Mucosa of rectum (tissue), 2 donors: ENCODE results near the gene GPR65.

ENCODE experiments used
- H3K27ac ChIP-seq, 2 donors: one replicate each; pipeline ENCODE4 v1.7.0; 2013; ENCODE audit warnings: inconsistent platforms in 2 of 2, low read depth in 2 of 2, low read length in 2 of 2
- H3K27me3 ChIP-seq, 2 donors: one replicate each; pipeline ENCODE4 v1.7.0; 2013; ENCODE audit warnings: low read length in 2 of 2; ENCODE audit not compliant: control insufficient read depth in 2 of 2, insufficient read depth in 2 of 2
- H3K36me3 ChIP-seq, 2 donors: one replicate each; pipeline ENCODE4 v1.7.0; 2013; ENCODE audit warnings: low read length in 2 of 2; ENCODE audit not compliant: control insufficient read depth in 2 of 2, insufficient read depth in 2 of 2
- H3K4me1 ChIP-seq, 2 donors: one replicate each; pipeline ENCODE4 v1.7.0; 2013; ENCODE audit warnings: low read length in 2 of 2, mild to moderate bottlenecking in 1 of 2; ENCODE audit not compliant: control insufficient read depth in 2 of 2, insufficient read depth in 2 of 2
- H3K4me3 ChIP-seq, 2 donors: one replicate each; pipeline ENCODE4 v1.7.0; 2013; ENCODE audit warnings: low read length in 2 of 2
- H3K9ac ChIP-seq, 2 donors: one replicate each; pipeline ENCODE4 v1.7.0; 2013; ENCODE audit warnings: low read length in 2 of 2, low read depth in 1 of 2, mild to moderate bottlenecking in 1 of 2
- H3K9me3 ChIP-seq, 2 donors: one replicate each; pipeline ENCODE4 v1.7.0; 2013; ENCODE audit warnings: low read length in 2 of 2; ENCODE audit not compliant: control insufficient read depth in 2 of 2
- donor health status: healthy.
- donor health status: Normal muscosa, but diverticular disease.

GPR65 gene

DNA sequence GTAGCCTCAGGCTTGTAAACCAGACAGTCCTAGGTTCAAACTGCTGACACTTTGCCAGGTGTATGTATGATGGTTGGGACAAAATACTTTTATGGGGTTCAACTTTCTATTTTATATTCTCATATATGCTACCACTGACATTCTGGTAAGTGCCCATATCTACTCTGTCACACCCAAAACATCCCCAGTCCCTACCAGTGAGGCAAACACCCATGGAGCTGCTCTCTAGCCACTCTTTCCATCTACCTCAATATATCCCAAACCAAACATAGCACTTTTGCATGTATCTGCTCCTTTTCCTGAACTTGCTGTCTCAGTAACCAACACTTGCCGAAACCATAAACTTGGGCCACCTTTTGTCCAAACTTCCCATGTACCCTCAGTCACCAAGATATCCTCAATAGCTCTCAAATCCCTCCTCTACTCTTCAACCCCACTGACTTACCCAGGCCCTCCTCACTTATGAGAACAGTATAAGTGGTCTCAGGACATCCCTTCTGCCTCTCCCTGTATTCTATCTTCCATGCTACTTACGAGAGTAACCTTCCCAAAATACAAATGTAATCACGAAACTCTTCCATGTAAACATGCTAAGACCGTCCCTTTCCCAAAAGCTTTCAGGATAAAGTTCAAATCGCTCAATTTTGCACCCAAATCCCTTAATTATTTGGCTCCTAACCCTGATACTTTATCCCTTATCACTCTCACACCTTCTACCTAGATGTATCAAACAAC is 15.5 kb upstream of the GPR65 start:
- no peak overlapping the region for H3K27ac ChIP-seq
- no peaks in the 10 kb centered on the region for H3K27me3 ChIP-seq
- H3K9ac ChIP-seq, result no peak overlapping the region
- no peaks in the 10 kb centered on the region for H3K9me3 ChIP-seq
- H3K4me1 ChIP-seq, result peaks cover 19 to 26% of the 10 kb centered on the region in 2 donors
- H3K4me3 ChIP-seq, result no peak overlapping the region
- H3K36me3 ChIP-seq, result peaks cover 0 to 1% of the 10 kb centered on the region in 2 donors

DNA sequence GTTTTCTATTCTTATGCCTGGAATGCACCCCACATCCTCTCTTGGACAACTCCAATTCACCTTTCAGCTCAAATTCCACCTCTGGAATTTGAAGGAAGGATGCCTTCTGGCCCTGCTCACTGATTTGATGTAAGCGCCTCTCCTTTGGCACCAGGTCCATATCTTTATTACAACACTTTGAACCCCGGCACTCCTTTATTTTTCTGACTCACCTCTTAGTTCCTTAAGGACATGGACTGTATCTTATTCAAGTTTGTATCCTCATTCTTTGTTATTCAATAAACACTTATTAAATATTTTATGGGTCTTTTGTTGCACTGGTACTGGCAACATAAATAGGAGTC is 15.0 kb upstream of the GPR65 start:
- Histone ChIP-seq H3K27ac (no peak overlapping the region), H3K4me1 (peaks cover 19 to 26% of the 10 kb centered on the region in 2 donors), H3K36me3 (no peaks in the 10 kb centered on the region)

DNA sequence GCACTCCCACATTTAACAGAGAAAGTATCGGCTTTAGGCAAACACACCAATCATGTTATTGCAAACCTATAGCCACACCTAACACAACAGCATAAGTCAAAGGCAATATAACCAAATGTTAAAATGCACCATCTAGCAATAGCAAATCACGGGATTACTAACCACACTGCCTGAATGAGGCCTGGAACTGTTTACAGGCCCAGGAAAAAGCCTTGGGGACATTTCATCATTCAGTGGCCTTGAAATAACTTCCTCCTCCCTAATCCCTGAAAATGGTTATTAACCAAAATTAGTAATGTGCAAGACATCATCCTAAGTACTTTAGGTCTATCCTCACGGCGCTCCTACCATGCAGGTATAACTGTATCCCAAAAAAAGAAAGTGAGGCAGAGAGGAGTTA is 14.3 kb upstream of the GPR65 start:
- Histone ChIP-seq H3K27ac (peak overlapping the region in 1 of 2 donors; percentile 4), H3K36me3 (no peaks in the 10 kb centered on the region), H3K27me3 (no peaks in the 10 kb centered on the region), H3K9me3 (no peaks in the 10 kb centered on the region), H3K4me3 (no peak overlapping the region), H3K4me1 (peaks cover 19 to 26% of the 10 kb centered on the region in 2 donors), H3K9ac (no peak overlapping the region)

More for the DNA sequence above, 15.0 kb upstream of the GPR65 start:
- no peak overlapping the region for H3K4me3 ChIP-seq
- H3K9ac ChIP-seq, result no peak overlapping the region
- H3K9me3 ChIP-seq, result no peaks in the 10 kb centered on the region
- no peaks in the 10 kb centered on the region for H3K27me3 ChIP-seq

DNA sequence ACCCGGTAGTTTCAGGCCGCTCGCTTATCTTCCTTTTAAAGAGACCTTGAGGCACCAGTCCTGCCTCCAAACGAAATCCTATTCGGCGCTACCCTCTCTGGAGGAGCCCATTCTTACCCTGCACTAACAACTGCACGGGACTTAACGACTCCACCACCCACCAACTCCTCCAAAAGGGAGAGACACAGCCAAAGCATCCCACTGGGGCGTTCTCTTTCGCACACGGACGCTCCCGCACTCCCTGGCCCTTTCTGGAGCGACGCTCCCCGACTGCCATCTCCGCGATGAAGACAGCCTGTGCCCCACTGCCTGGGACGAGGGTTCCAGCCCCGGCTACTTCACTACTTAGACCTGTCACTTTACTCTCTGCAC is 12.6 kb upstream of the GPR65 start:
- Histone ChIP-seq H3K27me3 (no peaks in the 10 kb centered on the region), H3K9ac (peak overlapping the region; percentile 73 to 88), H3K36me3 (no peaks in the 10 kb centered on the region), H3K27ac (peak overlapping the region; percentile 75 to 90), H3K4me3 (peak overlapping the region; percentile 64 to 87), H3K9me3 (no peaks in the 10 kb centered on the region), H3K4me1 (peaks cover 19 to 26% of the 10 kb centered on the region in 2 donors)

DNA sequence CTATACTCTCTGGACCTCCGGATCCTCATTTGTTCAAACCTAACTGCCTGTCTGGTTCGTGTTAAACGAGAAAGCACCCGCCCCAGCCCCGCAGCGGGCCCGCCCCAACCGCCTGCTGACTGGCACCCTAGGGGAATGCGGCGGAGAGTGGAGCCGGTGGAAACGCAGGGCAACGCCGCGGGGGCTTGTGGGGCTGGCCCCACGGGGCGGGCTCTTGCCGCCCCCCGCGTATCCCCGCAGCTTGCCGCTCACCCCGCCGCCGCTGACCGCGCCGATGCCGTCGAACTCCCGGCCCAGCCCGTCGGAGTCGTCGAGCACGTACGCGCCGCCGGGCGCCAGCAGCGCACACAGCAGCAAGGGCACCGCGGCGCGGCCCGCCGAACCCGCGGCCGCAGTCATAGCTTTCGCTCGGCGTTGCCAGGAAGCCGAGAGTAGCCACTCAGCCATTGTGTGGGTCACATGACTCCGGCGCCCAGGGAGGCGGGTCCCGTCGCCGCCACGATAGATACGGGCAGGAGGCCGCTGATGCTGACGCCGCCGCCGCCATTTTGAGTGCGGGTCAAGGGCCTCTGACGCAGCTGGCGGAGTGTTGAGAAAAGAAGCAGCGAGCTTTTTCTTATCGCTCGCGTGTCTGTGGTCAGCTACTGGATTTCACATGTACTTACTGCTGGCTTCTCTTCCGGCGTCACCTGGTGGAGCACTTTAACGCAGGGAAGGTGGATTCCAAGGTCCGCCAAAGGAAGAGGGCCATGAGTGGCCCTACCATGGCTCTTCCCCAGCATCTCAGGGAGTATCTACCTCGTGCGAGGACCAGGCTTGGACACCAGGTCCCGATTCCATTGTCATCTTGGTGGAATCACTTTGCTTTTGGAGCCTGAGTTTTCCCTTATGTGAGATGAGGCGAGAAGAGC is 12.0 kb upstream of the GPR65 start, which contains the start of gene GALC:
Gene GALC (minus strand): TSS at position 465 of the 911 bp plus-strand sequence. CDS start 18 bp downstream, at position 447.
- Histone ChIP-seq H3K9me3 (no peaks in the 10 kb centered on the region), H3K9ac (peak within 1 kb of the TSS; percentile 73 to 88), H3K4me1 (peaks cover 19 to 26% of the 10 kb centered on the region in 2 donors), H3K4me3 (peak within 1 kb of the TSS; percentile 64 to 87), H3K27ac (peak within 1 kb of the TSS; percentile 75 to 90), H3K36me3 (no peaks in the 10 kb centered on the region), H3K27me3 (no peaks in the 10 kb centered on the region)

DNA sequence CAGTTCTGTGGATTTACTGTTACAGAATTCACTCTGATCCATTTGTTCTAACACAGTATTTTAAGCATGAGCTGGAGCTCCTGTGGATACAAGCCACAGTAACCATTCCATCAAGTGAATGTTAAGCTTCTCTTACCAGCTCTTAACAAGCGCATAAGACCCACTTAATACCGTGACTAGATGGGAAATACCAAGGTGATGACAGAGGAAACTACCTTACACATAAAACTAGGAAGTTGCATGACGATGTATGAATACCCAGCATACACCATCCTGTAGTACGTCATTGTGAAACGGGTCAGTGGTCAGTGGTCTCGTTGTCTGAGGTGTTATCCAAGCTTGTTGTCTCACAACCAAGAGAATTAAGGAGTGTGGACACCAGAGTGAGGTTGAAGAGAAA is 10.0 kb upstream of the GPR65 start:
- Histone ChIP-seq H3K27me3 (no peaks in the 10 kb centered on the region), H3K4me3 (no peak overlapping the region), H3K9ac (no peak overlapping the region), H3K27ac (peak overlapping the region in 1 of 2 donors; percentile 45), H3K36me3 (no peaks in the 10 kb centered on the region), H3K9me3 (no peaks in the 10 kb centered on the region), H3K4me1 (peaks cover 12 to 13% of the 10 kb centered on the region in 2 donors)

DNA sequence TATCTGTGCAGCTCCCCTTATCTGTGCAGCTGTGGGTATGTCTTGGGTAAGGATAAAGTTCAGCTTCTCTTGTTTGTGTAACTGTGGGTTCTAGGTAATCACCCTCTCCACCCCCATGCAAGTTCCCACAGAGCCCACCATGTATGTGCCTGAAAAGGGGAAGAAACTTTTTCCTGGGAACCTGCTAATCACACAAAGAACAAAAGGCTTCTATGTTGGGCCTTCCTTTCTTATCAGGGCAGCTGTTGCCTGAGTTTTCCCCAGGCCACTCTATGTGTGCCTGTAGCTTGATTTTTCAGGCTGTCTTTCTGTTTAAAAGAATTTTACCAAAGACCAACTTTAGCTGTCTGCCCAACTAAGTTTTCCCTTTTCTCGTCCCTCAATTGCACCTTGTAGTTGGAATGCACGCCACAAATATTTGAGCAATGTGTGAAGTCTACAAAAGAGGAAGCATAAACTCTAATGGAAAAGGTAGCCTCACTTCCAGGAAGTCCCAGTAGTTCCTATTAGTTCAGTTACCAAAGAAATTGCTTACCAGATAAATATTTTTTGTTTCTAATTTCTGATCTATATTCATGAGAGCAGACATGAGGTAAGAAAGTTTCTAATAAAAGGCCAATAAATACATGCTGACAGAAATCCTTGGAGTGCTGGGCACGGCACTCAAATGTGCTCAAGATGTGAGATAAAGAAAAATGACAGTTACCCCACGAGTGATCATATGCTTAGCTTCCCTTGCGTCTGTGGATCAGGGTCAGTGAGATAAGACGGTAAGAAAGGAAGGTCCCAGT is 9.2 kb upstream of the GPR65 start:
- H3K27me3 ChIP-seq, result no peaks in the 10 kb centered on the region
- H3K9me3 ChIP-seq, result no peaks in the 10 kb centered on the region
- H3K4me3 ChIP-seq, result no peak overlapping the region
- H3K36me3 ChIP-seq, result no peaks in the 10 kb centered on the region
- H3K9ac ChIP-seq, result no peak overlapping the region
- H3K27ac ChIP-seq, result peak overlapping the region in 1 of 2 donors; percentile 45
- peaks cover 7 to 8% of the 10 kb centered on the region in 2 donors for H3K4me1 ChIP-seq

DNA sequence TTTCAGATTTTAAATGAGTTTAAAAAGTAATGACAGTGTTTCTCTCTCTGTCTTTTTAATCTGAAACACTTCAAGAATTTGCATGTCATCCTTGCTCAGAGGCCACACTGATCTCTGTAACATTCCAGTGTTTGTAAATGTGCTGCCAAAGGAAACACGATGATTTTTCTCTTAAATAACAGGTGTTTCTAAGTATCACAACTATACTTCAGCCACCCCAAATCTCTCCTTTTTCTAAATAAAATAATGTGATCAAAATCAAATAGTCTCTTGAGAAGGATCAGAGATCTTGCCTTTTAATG is 8.7 kb upstream of the GPR65 start:
- no peaks in the 10 kb centered on the region for H3K27me3 ChIP-seq
- no peak overlapping the region for H3K9ac ChIP-seq
- no peaks in the 10 kb centered on the region for H3K9me3 ChIP-seq
- no peak overlapping the region for H3K4me3 ChIP-seq
- peak overlapping the region in 1 of 2 donors; percentile 45 for H3K27ac ChIP-seq
- peaks cover 5 to 8% of the 10 kb centered on the region in 2 donors for H3K4me1 ChIP-seq
- no peaks in the 10 kb centered on the region for H3K36me3 ChIP-seq

DNA sequence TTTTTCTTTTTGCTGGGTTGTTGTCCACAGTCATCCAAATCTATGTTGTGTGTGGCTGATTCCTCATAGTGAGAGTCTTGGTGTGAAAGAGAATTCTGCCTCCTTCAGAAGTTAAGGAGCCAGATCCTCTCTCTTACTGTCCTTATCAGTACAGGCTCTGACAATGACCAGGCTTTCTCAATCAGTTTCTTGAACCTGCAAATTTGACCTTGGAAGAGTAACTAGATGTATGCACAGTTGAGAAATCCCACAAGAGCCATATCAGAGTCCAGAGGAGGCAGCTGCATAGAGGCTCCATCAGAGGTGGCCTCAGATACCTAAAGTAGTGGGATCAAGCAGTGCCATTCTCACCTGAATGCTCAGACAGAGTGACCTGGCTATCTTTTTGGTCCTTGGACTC is 6.5 kb upstream of the GPR65 start:
- H3K9me3 ChIP-seq, result no peaks in the 10 kb centered on the region
- no peak overlapping the region for H3K4me3 ChIP-seq
- no peaks in the 10 kb centered on the region for H3K27me3 ChIP-seq
- H3K27ac ChIP-seq, result no peak overlapping the region
- no peak overlapping the region for H3K9ac ChIP-seq
- H3K36me3 ChIP-seq, result no peaks in the 10 kb centered on the region
- peaks cover 0 to 2% of the 10 kb centered on the region in 2 donors for H3K4me1 ChIP-seq
